CD14-positive monocyte (primary cell): ENCODE measurements around the gene FCGBP. TPM values are rescaled to one million over a fixed set of nuclear protein-coding genes. Genes with fewer than 3 reads are reported as not detected.
"Not testable (repeated sequence)": the region's sequence is repeated elsewhere in the genome, so short reads cannot be mapped to it uniquely, and the experiment has no call there.

Source experiments
- DNase-seq, 3 donors: peaks; one replicate each; pipeline ENCODE4 v3.0.0-alpha.2; 2011 to 2022
- H2AFZ ChIP-seq: 2 replicates; pipeline ENCODE4 v1.6.0; 2012; ENCODE audit warnings: mild to moderate bottlenecking, low read depth, low read length, inconsistent platforms; ENCODE audit not compliant: insufficient read depth, poor library complexity, severe bottlenecking
- H3K27ac ChIP-seq, 2 donors: 1 replicate in 1 of 2; 2 replicates in 1 of 2; pipeline ENCODE4 v1.5.1; 2012 to 2013; ENCODE audit warnings: low read length in 2 of 2, control low read depth in 1 of 2, inconsistent platforms in 1 of 2, low read depth in 1 of 2, mild to moderate bottlenecking in 1 of 2
- H3K27me3 ChIP-seq, 2 donors: one replicate each; pipeline versions ENCODE4 v1.6.0 to v1.6.1; 2011 to 2013; ENCODE audit warnings: low read length in 2 of 2; ENCODE audit not compliant: control insufficient read depth in 2 of 2, insufficient read depth in 2 of 2
- H3K36me3 ChIP-seq, 2 donors: replicated peaks in 1 of 2; 1 replicate in 1 of 2; 2 replicates in 1 of 2; pipeline versions ENCODE4 v1.5.1 to v1.6.1; 2012 to 2013; ENCODE audit warnings: low read length in 2 of 2, control low read depth in 1 of 2, inconsistent platforms in 1 of 2, mild to moderate bottlenecking in 1 of 2; ENCODE audit not compliant: insufficient read depth in 2 of 2, control insufficient read depth in 1 of 2
- H3K4me1 ChIP-seq, 2 donors: 1 replicate in 1 of 2; 2 replicates in 1 of 2; pipeline versions ENCODE4 v1.5.1 to v1.6.1; 2012 to 2013; ENCODE audit warnings: low read length in 2 of 2, control low read depth in 1 of 2, inconsistent platforms in 1 of 2, mild to moderate bottlenecking in 1 of 2, moderate library complexity in 1 of 2; ENCODE audit not compliant: insufficient read depth in 2 of 2, control insufficient read depth in 1 of 2
- H3K4me2 ChIP-seq: replicated peaks from 2 replicates; pipeline ENCODE3; 2012; ENCODE audit warnings: low read length, moderate library complexity, mild to moderate bottlenecking; ENCODE audit not compliant: poor library complexity, severe bottlenecking; ENCODE audit errors: extremely low read depth
- H3K4me3 ChIP-seq, 3 experiments: fragments of 200-600 bp in 1 of 3; sonication (generic) in 1 of 3; replicated peaks in 1 of 3; 1 replicate in 2 of 3; 2 replicates in 1 of 3; pipeline ENCODE4 v1.5.1; 2011 to 2013; ENCODE audit warnings: low read length in 3 of 3, mild to moderate bottlenecking in 3 of 3, control low read depth in 2 of 3, low read depth in 2 of 3, inconsistent platforms in 1 of 3, moderate library complexity in 1 of 3
- H3K79me2 ChIP-seq: 2 replicates; pipeline ENCODE4 v1.6.0; 2012; ENCODE audit warnings: mild to moderate bottlenecking, control low read depth, inconsistent platforms, low read length, moderate library complexity; ENCODE audit not compliant: insufficient read depth
- H3K9ac ChIP-seq: 2 replicates; pipeline ENCODE4 v1.6.0; 2017; ENCODE audit warnings: low read length, mild to moderate bottlenecking; ENCODE audit not compliant: insufficient read depth, poor library complexity, severe bottlenecking
- H3K9me3 ChIP-seq, 2 donors: replicated peaks in 1 of 2; 1 replicate in 1 of 2; 2 replicates in 1 of 2; pipeline versions ENCODE4 v1.5.1 to v1.6.1; 2012 to 2013; ENCODE audit warnings: low read length in 2 of 2, control low read depth in 1 of 2; ENCODE audit not compliant: control insufficient read depth in 1 of 2, insufficient read depth in 1 of 2
- H4K20me1 ChIP-seq: 2 replicates; pipeline ENCODE4 v1.6.0; 2012; ENCODE audit warnings: mild to moderate bottlenecking, low read length, control low read depth, moderate library complexity; ENCODE audit not compliant: insufficient read depth
- H3K27ac Mint-ChIP-seq, 7 donors: one replicate each; pipeline ENCODE4 v1.8.0; 2020; ENCODE audit warnings: mild to moderate bottlenecking in 7 of 7, mixed read lengths in 7 of 7, moderate library complexity in 6 of 7, inconsistent platforms in 2 of 7
- H3K27me3 Mint-ChIP-seq, 3 donors: one replicate each; pipeline ENCODE4 v1.8.0; 2021 to 2022; ENCODE audit warnings: low read depth in 3 of 3, mild to moderate bottlenecking in 3 of 3, mixed read lengths in 3 of 3, moderate library complexity in 3 of 3, inconsistent platforms in 1 of 3
- H3K36me3 Mint-ChIP-seq, 2 donors: one replicate each; pipeline ENCODE4 v1.8.0; 2020; ENCODE audit warnings: mixed read lengths in 2 of 2, inconsistent platforms in 1 of 2, mild to moderate bottlenecking in 1 of 2
- H3K4me1 Mint-ChIP-seq: one replicate; pipeline ENCODE4 v1.8.0; 2020; ENCODE audit warnings: mild to moderate bottlenecking, mixed read lengths
- H3K4me3 Mint-ChIP-seq, 2 donors: one replicate each; pipeline ENCODE4 v1.8.0; 2020; ENCODE audit warnings: mild to moderate bottlenecking in 2 of 2, mixed read lengths in 2 of 2, moderate library complexity in 1 of 2
- H3K9me3 Mint-ChIP-seq, 7 donors: one replicate each; pipeline ENCODE4 v1.8.0; 2020 to 2022; ENCODE audit warnings: mixed read lengths in 7 of 7, mild to moderate bottlenecking in 6 of 7, moderate library complexity in 6 of 7, inconsistent platforms in 2 of 7
- CTCF ChIP-seq: fragments of 200-600 bp; IDR thresholded peaks from one replicate; pipeline ENCODE4 v1.8.0; 2022; ENCODE audit warnings: antibody characterized with exemption, mild to moderate bottlenecking
- WGBS: methylation state at CpG from one replicate; pipeline ENCODE4 v1.1.5; 2013; ENCODE audit warnings: missing lambda C conversion rate; ENCODE audit not compliant: insufficient coverage; 5-methylcytosine and 5-hydroxymethylcytosine counted together
- intact Hi-C, 2 donors: fragments of 100-400 bp; cut with micrococcal nuclease; formaldehyde crosslinking; loops; one replicate each; pipeline versions ENCODE4 v1.15.0 to v1.15.1; 2023
- polyA plus RNA-seq, 3 donors: library from polyadenylated mRNA; depleted of rRNA in 1 of 3; unstranded in 2 of 3; stranded (reverse) in 1 of 3; fragments of 300-500 nt in 2 of 3; fragments of >200 nt in 1 of 3; fragmentation: Illumina TruSeq in 2 of 3; gene quantifications; 1 replicate in 2 of 3; 2 replicates in 1 of 3; pipeline ENCODE4 v1.2.3, GENCODE V29; 2012 to 2021

The FCGBP gene
- polyA plus RNA-seq, 3 donors, result 0.07 to 0.29 TPM; not detected in 1

GRCh38 chr19:39906283-39906682, 28.2 kb downstream of the FCGBP start:
- Histone ChIP-seq H3K4me3 (no peak overlapping the region), H3K4me1 (peaks cover 23 to 24% of the 10 kb centered on the region in 2 donors), H3K27me3 (peaks cover 0 to 16% of the 10 kb centered on the region in 2 donors), H3K4me2 (no peak overlapping the region), H3K79me2 (no peaks in the 10 kb centered on the region), H3K9ac (no peak overlapping the region), H2AFZ (no peak overlapping the region), H3K27ac (no peak overlapping the region), H3K36me3 (no peaks in the 10 kb centered on the region), H4K20me1 (no peaks in the 10 kb centered on the region), H3K9me3 (no peaks in the 10 kb centered on the region)
- peaks cover 23 to 39% (median 25%) of the 10 kb centered on the region in 3 donors for H3K27me3 Mint-ChIP-seq
- peak overlapping the region in 1 of 2 donors; percentile 37 for H3K4me3 Mint-ChIP-seq
- peaks cover 26% of the 10 kb centered on the region for H3K4me1 Mint-ChIP-seq
- H3K27ac Mint-ChIP-seq, result no peak overlapping the region
- H3K36me3 Mint-ChIP-seq, result no peaks in the 10 kb centered on the region
- DNase-seq, result no peak
- intact Hi-C loops, result no loop called here
- H3K9me3 Mint-ChIP-seq, result peaks cover 0 to 5% (median 0%) of the 10 kb centered on the region in 7 donors
- WGBS, result 95% methylated on average over 5 of the region's 8 CpGs
- TF ChIP-seq CTCF, result no peak

GRCh38 chr19:39903486-39904091, 30.8 kb downstream of the FCGBP start:
- DNase-seq, H4K20me1 ChIP-seq, H3K36me3 Mint-ChIP-seq, H3K4me3 Mint-ChIP-seq, H3K27ac Mint-ChIP-seq, intact Hi-C loops, H3K4me2 ChIP-seq, H3K9me3 ChIP-seq, H3K9ac ChIP-seq, H3K9me3 Mint-ChIP-seq, H3K27ac ChIP-seq, H2AFZ ChIP-seq, H3K36me3 ChIP-seq, H3K4me3 ChIP-seq, H3K79me2 ChIP-seq: not testable (repeated sequence)
- Histone ChIP-seq H3K4me1 (peaks cover 12 to 14% of the 10 kb centered on the region in 2 donors), H3K27me3 (peaks cover 0 to 11% of the 10 kb centered on the region in 2 donors)
- WGBS, result no CpG with 5 or more reads among the region's 8 CpGs
- Mint-ChIP-seq H3K4me1 (peaks cover 14% of the 10 kb centered on the region), H3K27me3 (peaks cover 11 to 27% (median 16%) of the 10 kb centered on the region in 3 donors)

- DNase-seq, H2AFZ ChIP-seq, H3K4me1 Mint-ChIP-seq, H3K27ac Mint-ChIP-seq, intact Hi-C loops, H3K27me3 ChIP-seq, H3K27ac ChIP-seq, H3K4me1 ChIP-seq, H3K36me3 Mint-ChIP-seq, H3K9me3 ChIP-seq, H4K20me1 ChIP-seq, H3K4me2 ChIP-seq, H3K79me2 ChIP-seq, H3K9me3 Mint-ChIP-seq, H3K4me3 Mint-ChIP-seq, H3K9ac ChIP-seq, H3K4me3 ChIP-seq, H3K36me3 ChIP-seq: not testable (repeated sequence)
- H3K27me3 Mint-ChIP-seq, result peaks cover 5 to 17% (median 8%) of the 10 kb centered on the region in 3 donors
- no CpG with 5 or more reads among the region's 15 CpGs for WGBS
Measured at GRCh38 chr19:39902326-39902725, 32.1 kb downstream of the FCGBP start.

GRCh38 chr19:39901681-39902080, 32.8 kb downstream of the FCGBP start:
- H3K4me1 ChIP-seq, H3K4me3 Mint-ChIP-seq, H3K27me3 ChIP-seq, H3K27ac ChIP-seq, H3K4me1 Mint-ChIP-seq, H3K27ac Mint-ChIP-seq, DNase-seq, H3K9ac ChIP-seq, H3K4me3 ChIP-seq, H3K9me3 ChIP-seq, H3K4me2 ChIP-seq, H2AFZ ChIP-seq, H3K9me3 Mint-ChIP-seq, H4K20me1 ChIP-seq, H3K36me3 ChIP-seq, H3K36me3 Mint-ChIP-seq, H3K79me2 ChIP-seq, intact Hi-C loops: not testable (repeated sequence)
- peaks cover 3 to 11% (median 4%) of the 10 kb centered on the region in 3 donors for H3K27me3 Mint-ChIP-seq
- WGBS, result no CpG with 5 or more reads among the region's 7 CpGs
